GM23338 (cell line): Measurements from ENCODE around the gene HTRA2. TPM values are rescaled to one million over a fixed set of nuclear protein-coding genes. Genes with fewer than 3 reads are reported as not detected.
A peak's percentile ranks its signal among the peaks of the same experiment; 100 is the strongest.

Experiments
- ATAC-seq: fragments of 200-7000 bp; cut with Tn5 transposase; 3 replicates; pipeline ENCODE4 v1.9.1; 2020
- DNase-seq: peaks from one replicate; pipeline ENCODE4 v3.0.0-alpha.2; 2015; ENCODE audit warnings: low spot score
- H2AFZ ChIP-seq: fragments of 200-600 bp; sonication (generic); 2 replicates; pipeline ENCODE4 v1.8.0; 2016; ENCODE audit warnings: antibody characterized with exemption, mild to moderate bottlenecking, moderate library complexity
- H3F3A ChIP-seq: fragments of 200-600 bp; sonication (generic); replicated peaks from 2 replicates; pipeline ENCODE4 v1.8.0; 2017; ENCODE audit warnings: antibody characterized with exemption, mixed run types, low read depth
- H3K27ac ChIP-seq: fragments of 200-600 bp; sonication (generic); 2 replicates; pipeline ENCODE4 v1.6.1; 2016; ENCODE audit warnings: low read depth
- H3K27me3 ChIP-seq: fragments of 200-600 bp; sonication (generic); 2 replicates; pipeline ENCODE4 v1.8.0; 2016; ENCODE audit warnings: mild to moderate bottlenecking, mixed run types, moderate library complexity; ENCODE audit not compliant: insufficient read depth
- H3K36me3 ChIP-seq: fragments of 200-600 bp; sonication (generic); 2 replicates; pipeline ENCODE4 v1.8.0; 2016; ENCODE audit warnings: mild to moderate bottlenecking; ENCODE audit not compliant: insufficient read depth
- H3K4me1 ChIP-seq: fragments of 200-600 bp; sonication (generic); 2 replicates; pipeline ENCODE4 v1.8.0; 2016; ENCODE audit warnings: mild to moderate bottlenecking, moderate library complexity; ENCODE audit not compliant: insufficient read depth
- H3K4me2 ChIP-seq: fragments of 200-600 bp; sonication (generic); 2 replicates; pipeline ENCODE4 v1.7.1; 2017; ENCODE audit warnings: mixed run types
- H3K4me3 ChIP-seq: fragments of 200-600 bp; sonication (generic); 2 replicates; pipeline ENCODE4 v1.6.1; 2016; ENCODE audit warnings: mixed run types
- H3K79me2 ChIP-seq: fragments of 200-600 bp; sonication (generic); replicated peaks from 2 replicates; pipeline ENCODE4 v1.8.0; 2017; ENCODE audit warnings: mild to moderate bottlenecking; ENCODE audit not compliant: insufficient read depth
- H3K9me2 ChIP-seq: fragments of 200-600 bp; sonication (generic); 2 replicates; pipeline ENCODE4 v1.8.0; 2017; ENCODE audit not compliant: insufficient read depth
- H4K20me1 ChIP-seq: fragments of 200-600 bp; sonication (generic); replicated peaks from 2 replicates; pipeline ENCODE4 v1.8.0; 2017; ENCODE audit warnings: mild to moderate bottlenecking; ENCODE audit not compliant: insufficient read depth
- H3K27ac Mint-ChIP-seq: 2 replicates; pipeline ENCODE4 v1.8.0; 2020; ENCODE audit warnings: inconsistent platforms, mild to moderate bottlenecking, moderate library complexity, mixed read lengths
- H3K27me3 Mint-ChIP-seq: 3 replicates; pipeline ENCODE4 v1.8.0; 2022; ENCODE audit warnings: low read depth, mild to moderate bottlenecking, moderate library complexity, mixed read lengths, inconsistent platforms; ENCODE audit not compliant: insufficient read depth, poor library complexity
- H3K36me3 Mint-ChIP-seq: 3 replicates; pipeline ENCODE4 v1.8.0; 2021; ENCODE audit warnings: low read depth, mild to moderate bottlenecking, inconsistent platforms, moderate library complexity, mixed read lengths
- H3K4me1 Mint-ChIP-seq: 3 replicates; pipeline ENCODE4 v1.8.0; 2020; ENCODE audit warnings: mild to moderate bottlenecking, inconsistent platforms, mixed read lengths
- H3K4me3 Mint-ChIP-seq: 3 replicates; pipeline ENCODE4 v1.8.0; 2021; ENCODE audit warnings: moderate library complexity, mild to moderate bottlenecking, inconsistent platforms, mixed read lengths
- H3K9me3 Mint-ChIP-seq: 3 replicates; pipeline ENCODE4 v1.8.0; 2020; ENCODE audit warnings: moderate library complexity, mild to moderate bottlenecking, inconsistent platforms, mixed read lengths
- CREB1 ChIP-seq: fragments of 250-450 bp; sonication (Bioruptor Pico); IDR thresholded peaks from 2 replicates; pipeline ENCODE4 v1.5.0; 2020; ENCODE audit warnings: low read depth, mild to moderate bottlenecking, moderate library complexity
- CTCF ChIP-seq, 2 experiments: fragments of 200-600 bp in 1 of 2; sonication (generic) in 1 of 2; conservative IDR thresholded peaks; 2 replicates each; pipeline versions ENCODE4 v1.5.1 to v1.6.1; 2016 to 2017; ENCODE audit warnings: antibody characterized with exemption in 2 of 2, low read depth in 2 of 2, mild to moderate bottlenecking in 2 of 2, moderate library complexity in 1 of 2
- ETS1 ChIP-seq: IDR thresholded peaks from 2 replicates; pipeline ENCODE4 v1.6.1; 2016; ENCODE audit warnings: antibody characterized with exemption
- EZH2 ChIP-seq: fragments of 200-600 bp; sonication (generic); IDR thresholded peaks from one replicate; pipeline ENCODE4 v1.8.0; 2017; ENCODE audit warnings: antibody characterized with exemption, mild to moderate bottlenecking, low read depth; ENCODE audit not compliant: unreplicated experiment
- EZH2phosphoT487 ChIP-seq: fragments of 200-600 bp; sonication (generic); IDR thresholded peaks from one replicate; pipeline ENCODE4 v1.8.1; 2018; ENCODE audit warnings: antibody characterized with exemption; ENCODE audit not compliant: unreplicated experiment
- NANOG ChIP-seq: IDR thresholded peaks from 2 replicates; pipeline ENCODE4 v1.6.1; 2016; ENCODE audit warnings: antibody characterized with exemption, borderline replicate concordance
- STAT1 ChIP-seq: IDR thresholded peaks from one replicate; pipeline ENCODE4 v1.6.1; 2016; ENCODE audit warnings: antibody characterized with exemption; ENCODE audit not compliant: unreplicated experiment
- ZNF114 ChIP-seq: fragments of 250-450 bp; sonication (Bioruptor Pico); IDR thresholded peaks from 2 replicates; pipeline ENCODE4 v1.5.0; 2020; ENCODE audit warnings: mild to moderate bottlenecking, moderate library complexity
- ZNF462 ChIP-seq: fragments of 250-450 bp; sonication (Bioruptor Pico); IDR thresholded peaks from 2 replicates; pipeline ENCODE4 v1.5.0; 2020; ENCODE audit warnings: mild to moderate bottlenecking, moderate library complexity
- polyA plus RNA-seq: library from polyadenylated mRNA; unstranded; fragments of >200 nt; fragmentation: Nextera tagmentation; extraction: Ambion mirVana; gene quantifications from 2 replicates; pipeline ENCODE4 v1.2.1, GENCODE V29; 2016
- total RNA-seq: library from RNA; depleted of rRNA; stranded (reverse); fragments of >200 nt; shearing (Covaris generic); gene quantifications from 2 replicates; pipeline ENCODE4 v1.2.3, GENCODE V29; 2014

The HTRA2 gene
- total and polyA plus RNA-seq, 2 experiments from 2014 or later = 17.8 to 19.7 TPM

- H4K20me1 ChIP-seq = no peaks in the 10 kb centered on the region; the same call in 1 of the 2 replicates
- no peak overlapping the region for H3K27ac ChIP-seq
- TF ChIP-seq STAT1 (no peak), EZH2 (peak; percentile 93), EZH2phosphoT487 (peak; percentile 68), CREB1 (CRISPR knock-in tag) (peak; percentile 45)
- DNase-seq (peak; percentile 69), ATAC-seq (peak; percentile 37)
- H3K4me2 ChIP-seq = peak overlapping the region; percentile 80
- H3K36me3 ChIP-seq = no peaks in the 10 kb centered on the region
- Mint-ChIP-seq H3K9me3 (peaks cover 24% of the 10 kb centered on the region), H3K4me3 (peak overlapping the region; percentile 70), H3K36me3 (peaks cover 8% of the 10 kb centered on the region), H3K4me1 (peaks cover 11% of the 10 kb centered on the region), H3K27me3 (peaks cover 90% of the 10 kb centered on the region), H3K27ac (no peak overlapping the region)
- peak overlapping the region; percentile 94 for H2AFZ ChIP-seq
- H3K4me3 ChIP-seq = peak overlapping the region; percentile 57
- peaks cover 100% of the 10 kb centered on the region for H3K27me3 ChIP-seq
- H3F3A ChIP-seq = peaks cover 5% of the 10 kb centered on the region; the same call in 1 of the 2 replicates
- peaks cover 15% of the 10 kb centered on the region; the same call in 1 of the 2 replicates for H3K4me1 ChIP-seq
- H3K79me2 ChIP-seq = no peaks in the 10 kb centered on the region
- H3K9me2 ChIP-seq = peaks cover 7% of the 10 kb centered on the region
Observed at GRCh38 chr2:74515271-74515980, 14.3 kb upstream of the HTRA2 start.

GRCh38 chr2:74515981-74516633, 13.6 kb upstream of the HTRA2 start:
- Mint-ChIP-seq H3K27ac (no peak overlapping the region), H3K4me3 (peak overlapping the region; percentile 17; the same call in 1 of the 3 replicates), H3K36me3 (peaks cover 8% of the 10 kb centered on the region), H3K4me1 (peaks cover 11% of the 10 kb centered on the region), H3K27me3 (peaks cover 83% of the 10 kb centered on the region), H3K9me3 (peaks cover 24% of the 10 kb centered on the region)
- no peaks in the 10 kb centered on the region for H3K79me2 ChIP-seq
- ATAC-seq (peak; percentile 59), DNase-seq (peak; percentile 95)
- no peaks in the 10 kb centered on the region; the same call in 1 of the 2 replicates for H4K20me1 ChIP-seq
- H3K4me3 ChIP-seq = peak overlapping the region; percentile 57
- H3K9me2 ChIP-seq = peaks cover 7% of the 10 kb centered on the region
- peaks cover 15% of the 10 kb centered on the region; the same call in 1 of the 2 replicates for H3K4me1 ChIP-seq
- H3K27ac ChIP-seq = no peak overlapping the region
- H2AFZ ChIP-seq = peak overlapping the region; percentile 94
- peaks cover 100% of the 10 kb centered on the region for H3K27me3 ChIP-seq
- H3K4me2 ChIP-seq = peak overlapping the region; percentile 80
- TF ChIP-seq ZNF114 (no peak), CTCF (conservative IDR thresholded peaks at IDR 0.05; ENCODE audit: low read depth in 2 of 2) (0 out of 4 replicates have a peak, but pooled peaks of 1 of the 2 experiments have one; percentile 1), CREB1 (CRISPR knock-in tag) (peak; percentile 16; the same call in 1 of the 2 replicates), NANOG (no peak), ETS1 (no peak), EZH2phosphoT487 (peak; percentile 71), EZH2 (no peak), ZNF462 (CRISPR knock-in tag) (no peak)
- no peaks in the 10 kb centered on the region for H3K36me3 ChIP-seq
- H3F3A ChIP-seq = peaks cover 5% of the 10 kb centered on the region; the same call in 1 of the 2 replicates
